Aorta (tissue), 5 donors: ENCODE measurements around the gene CCDC152. TPM values are rescaled to one million over a fixed set of nuclear protein-coding genes. Genes with fewer than 3 reads are reported as not detected.

Experiments
- ATAC-seq: fragments of 200-7000 bp; cut with Tn5 transposase; one replicate; pipeline ENCODE4 v1.9.1; 2022; ENCODE audit warnings: moderate library complexity; ENCODE audit not compliant: low FRiP score
- DNase-seq, 2 donors: peaks; one replicate each; pipeline ENCODE4 v3.0.0-alpha.2; 2020
- H3K27ac ChIP-seq, 2 donors: one replicate each; pipeline ENCODE4 v1.5.1; 2013; ENCODE audit warnings: low read length in 2 of 2, mild to moderate bottlenecking in 2 of 2, moderate library complexity in 2 of 2, control low read depth in 1 of 2, inconsistent platforms in 1 of 2, low read depth in 1 of 2
- H3K27me3 ChIP-seq, 2 donors: one replicate each; pipeline ENCODE4 v1.6.1; 2013; ENCODE audit warnings: control low read depth in 1 of 2, low read length in 1 of 2, mild to moderate bottlenecking in 1 of 2, moderate library complexity in 1 of 2; ENCODE audit not compliant: insufficient read depth in 2 of 2, control insufficient read depth in 1 of 2
- H3K36me3 ChIP-seq, 2 donors: one replicate each; pipeline ENCODE4 v1.6.1; 2013; ENCODE audit warnings: control low read depth in 1 of 2, low read length in 1 of 2, mild to moderate bottlenecking in 1 of 2; ENCODE audit not compliant: insufficient read depth in 2 of 2, control insufficient read depth in 1 of 2
- H3K4me1 ChIP-seq, 2 donors: one replicate each; pipeline ENCODE4 v1.6.1; 2013; ENCODE audit warnings: low read length in 2 of 2, control low read depth in 1 of 2, mild to moderate bottlenecking in 1 of 2, moderate library complexity in 1 of 2; ENCODE audit not compliant: insufficient read depth in 2 of 2, control insufficient read depth in 1 of 2
- H3K4me3 ChIP-seq, 2 donors: one replicate each; pipeline ENCODE4 v1.5.1; 2013; ENCODE audit warnings: low read length in 2 of 2, control low read depth in 1 of 2, mild to moderate bottlenecking in 1 of 2
- H3K9me3 ChIP-seq: one replicate; pipeline ENCODE4 v1.6.1; 2013; ENCODE audit warnings: mild to moderate bottlenecking, low read length; ENCODE audit not compliant: control insufficient read depth
- WGBS, 2 donors: extraction: QIAGEN DNeasy Blood & Tissue Kit; methylation state at CpG; one replicate each; pipeline ENCODE4 v1.1.7; 2013; 5-methylcytosine and 5-hydroxymethylcytosine counted together
- intact Hi-C, 2 donors: fragments of 100-400 bp; cut with DNase I; formaldehyde crosslinking; loops; one replicate each; pipeline versions ENCODE4 v1.14.2 to v1.15.0; 2022
- polyA plus RNA-seq, 2 donors: library from polyadenylated mRNA; stranded (reverse); fragments of 200-250 nt; gene quantifications; one replicate each; pipeline ENCODE4 v1.2.3, GENCODE V29; 2013
- total RNA-seq, 2 donors: library from RNA; stranded (reverse); fragmentation: NEBNext Ultra II Directional; extraction: Animal tissue kit (Norgen Biotek cat#: 25700); gene quantifications; one replicate each; pipeline ENCODE4 v1.2.1, GENCODE V29; 2021
- donor health status: healthy with polysubstance abuse.
- donor health status: Bipolar disorder and iron deficiency.
- donor health status: DM: no; HTN: no; CAD: no.
- donor health status: DM: no; HTN: no; CAD: no.
- donor health status: DM: yes; HTN: yes; CAD: no.

The CCDC152 gene
- total and polyA plus RNA-seq, 4 donors = 0.78 to 3.5 (median 1.5) TPM

DNA sequence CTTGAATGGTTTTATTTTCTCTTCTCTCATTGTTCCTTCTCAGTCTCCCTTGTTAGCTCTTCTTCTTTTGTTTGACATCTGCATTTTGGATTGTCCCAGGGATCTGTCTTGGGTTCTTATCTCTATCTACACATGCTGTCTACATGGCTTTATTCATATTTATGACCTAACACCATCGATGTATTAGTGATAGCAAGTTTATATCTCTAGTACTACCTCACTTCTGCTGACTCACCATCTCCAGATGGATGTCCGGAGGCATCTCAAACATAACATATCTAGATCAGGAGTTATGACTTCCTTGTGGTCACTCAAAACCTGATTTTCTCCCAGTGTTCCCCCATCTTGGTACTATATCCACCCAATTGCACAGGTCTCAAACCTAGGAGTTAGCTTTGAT is 74.3 kb downstream of the CCDC152 start:
- Histone ChIP-seq H3K4me1 (no peaks in the 10 kb centered on the region), H3K27me3 (no peaks in the 10 kb centered on the region), H3K36me3 (no peaks in the 10 kb centered on the region), H3K4me3 (no peak overlapping the region), H3K27ac (no peak overlapping the region), H3K9me3 (no peaks in the 10 kb centered on the region)
- ATAC-seq (no peak), DNase-seq (no peak)
- WGBS, 2 donors = 83% methylated on average over 2 of the region's 2 CpGs
- intact Hi-C loops = no loop called here

DNA sequence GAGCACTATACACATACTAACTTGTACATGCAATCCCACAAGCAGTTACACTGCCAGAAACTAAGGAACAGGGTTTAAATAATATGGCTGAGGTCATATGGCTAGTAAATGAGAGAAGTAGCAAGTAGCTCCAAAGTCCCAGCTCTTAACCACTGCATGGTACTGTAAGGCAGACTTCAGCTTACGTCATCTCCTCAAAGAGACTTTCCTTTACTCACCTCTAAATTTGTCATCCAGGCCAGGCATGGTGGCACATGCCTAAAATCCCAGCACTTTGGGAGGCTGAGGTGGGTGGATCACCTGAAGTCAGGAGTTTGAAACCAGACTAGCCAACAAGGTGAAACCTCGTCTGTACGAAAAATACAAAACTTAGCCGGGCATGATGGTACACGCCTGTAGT is 75.4 kb downstream of the CCDC152 start:
- 96 to 99% methylated on average over 5 of the region's 5 CpGs for WGBS, 2 donors
- intact Hi-C loops = no loop called here

DNA sequence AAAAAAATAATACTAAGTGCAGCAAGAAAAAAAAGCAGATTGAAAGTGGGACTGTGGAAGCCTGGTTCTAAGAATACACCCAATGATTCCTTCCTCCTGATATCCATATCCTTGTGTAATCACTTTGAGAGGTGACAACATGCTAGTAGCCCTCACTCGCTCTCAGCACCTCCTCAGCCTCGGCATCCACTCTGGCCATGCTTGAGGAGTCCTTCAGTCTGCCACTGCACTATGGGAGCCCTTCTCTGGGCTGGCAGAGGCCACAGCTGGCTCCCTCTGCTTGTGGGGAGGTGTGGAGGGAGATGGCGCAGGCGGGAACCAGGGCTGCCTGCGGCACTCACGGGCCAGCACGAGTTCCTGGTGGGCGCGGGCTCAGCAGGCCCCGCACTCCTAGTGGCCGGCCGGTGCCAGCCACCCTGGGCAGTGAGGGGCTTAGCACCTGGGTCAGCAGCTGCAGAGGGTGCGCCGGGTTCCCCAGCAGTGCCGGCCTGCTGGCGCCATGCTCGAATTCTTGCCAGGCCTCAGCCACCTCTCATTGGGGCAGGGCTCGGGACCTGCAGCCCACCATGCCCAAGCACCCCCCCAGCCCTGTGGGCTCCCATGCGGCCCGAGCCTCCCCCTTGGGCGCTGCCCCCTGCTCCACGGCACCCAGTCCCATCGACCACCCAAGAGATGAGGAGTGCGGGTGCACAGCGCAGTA is 79.6 kb downstream of the CCDC152 start:
- 96 to 100% methylated on average over 23 to 25 of the region's 25 CpGs for WGBS, 2 donors
- no peaks in the 10 kb centered on the region for H3K9me3 ChIP-seq
- ATAC-seq = no peak
- no peaks in the 10 kb centered on the region for H3K36me3 ChIP-seq
- DNase-seq = no peak
- no peaks in the 10 kb centered on the region for H3K27me3 ChIP-seq
- no peaks in the 10 kb centered on the region for H3K4me1 ChIP-seq
- no peak overlapping the region for H3K4me3 ChIP-seq
- no peak overlapping the region for H3K27ac ChIP-seq
- intact Hi-C loops = no loop called here

More for the DNA sequence above, 75.4 kb downstream of the CCDC152 start:
- H3K27ac ChIP-seq = no peak overlapping the region
- no peaks in the 10 kb centered on the region for H3K9me3 ChIP-seq
- DNase-seq (no peak), ATAC-seq (no peak)
- H3K4me3 ChIP-seq = no peak overlapping the region
- no peaks in the 10 kb centered on the region for H3K4me1 ChIP-seq
- H3K36me3 ChIP-seq = no peaks in the 10 kb centered on the region
- H3K27me3 ChIP-seq = no peaks in the 10 kb centered on the region

DNA sequence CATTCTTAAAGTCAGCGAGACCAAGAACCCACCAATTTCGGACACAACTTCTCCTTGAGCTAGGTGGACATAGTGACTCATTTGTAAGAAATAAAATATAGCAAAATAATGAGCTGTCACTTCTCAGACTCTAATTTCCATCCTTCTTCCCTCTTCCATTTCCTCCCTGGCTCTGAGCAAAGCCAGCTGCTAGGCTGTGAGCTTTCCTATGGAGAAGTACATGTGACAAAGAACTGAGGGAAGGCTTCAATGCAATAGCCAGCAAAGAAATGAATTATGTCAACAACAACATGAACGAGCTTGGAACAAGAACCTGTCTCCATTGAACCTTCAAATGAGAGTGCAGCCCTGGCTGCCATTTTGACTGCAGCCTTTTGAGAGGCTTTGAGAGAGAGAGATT is 81.0 kb downstream of the CCDC152 start:
- WGBS, 2 donors = 85 to 87% methylated on average over 3 of the region's 3 CpGs
- Histone ChIP-seq H3K4me1 (no peaks in the 10 kb centered on the region), H3K27me3 (no peaks in the 10 kb centered on the region), H3K9me3 (no peaks in the 10 kb centered on the region), H3K4me3 (no peak overlapping the region), H3K27ac (no peak overlapping the region), H3K36me3 (no peaks in the 10 kb centered on the region)
- no peak for DNase-seq
- intact Hi-C loops = no loop called here
- no peak for ATAC-seq

DNA sequence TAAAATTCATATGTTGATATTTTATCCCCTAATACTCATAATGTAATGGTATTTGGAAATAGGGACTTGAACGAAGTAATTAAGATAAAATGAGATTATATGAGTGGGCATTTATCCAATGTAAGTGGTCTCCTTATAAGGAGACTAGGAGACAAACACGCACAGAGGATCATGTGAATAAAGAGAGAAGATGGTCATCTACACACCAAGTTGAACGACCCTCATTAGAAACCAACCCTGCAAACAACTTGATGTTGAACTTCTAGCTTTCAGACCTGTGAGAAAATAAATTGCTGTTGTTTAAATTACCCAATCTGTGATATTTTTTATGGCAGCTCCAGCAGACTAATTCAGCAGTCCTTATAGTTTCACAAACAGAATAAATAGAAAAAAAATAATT is 82.6 kb downstream of the CCDC152 start:
- 85 to 86% methylated on average over 3 of the region's 3 CpGs for WGBS, 2 donors
- Histone ChIP-seq H3K27ac (no peak overlapping the region), H3K4me1 (no peaks in the 10 kb centered on the region)

DNA sequence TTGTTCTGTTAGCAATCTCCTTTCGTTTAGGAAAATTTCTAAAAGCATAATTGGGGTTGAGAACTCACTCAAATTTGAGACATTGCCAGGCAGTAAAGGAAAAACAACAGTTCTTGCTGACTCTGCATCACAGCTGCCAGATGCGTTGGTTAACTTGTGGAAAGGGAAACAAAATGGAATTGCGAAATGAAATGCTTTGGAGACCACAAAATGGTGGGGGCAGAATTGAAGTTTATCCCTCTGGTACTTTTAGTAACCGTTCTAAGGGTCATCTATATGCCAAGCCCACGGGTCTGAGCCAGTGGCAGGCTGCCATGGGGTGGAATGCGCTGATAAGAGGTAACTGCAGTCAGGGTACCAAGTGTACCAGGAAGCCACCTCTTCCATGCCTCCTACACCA is 83.7 kb downstream of the CCDC152 start:
- no peaks in the 10 kb centered on the region for H3K9me3 ChIP-seq
- no peaks in the 10 kb centered on the region for H3K4me1 ChIP-seq
- 2 to 6% methylated on average over 6 of the region's 6 CpGs for WGBS, 2 donors
- H3K27ac ChIP-seq = peak overlapping the region in 1 of 2 donors; percentile 28
- H3K4me3 ChIP-seq = no peak overlapping the region
- no peaks in the 10 kb centered on the region for H3K27me3 ChIP-seq
- peak; percentile 79 for ATAC-seq
- intact Hi-C loops = no loop called here
- DNase-seq = peak in 1 of 2 donors; percentile 83
- H3K36me3 ChIP-seq = no peaks in the 10 kb centered on the region

More for the DNA sequence above, 82.6 kb downstream of the CCDC152 start:
- DNase-seq = no peak
- no peaks in the 10 kb centered on the region for H3K27me3 ChIP-seq
- intact Hi-C loops = no loop called here
- no peaks in the 10 kb centered on the region for H3K36me3 ChIP-seq
- H3K9me3 ChIP-seq = no peaks in the 10 kb centered on the region
- H3K4me3 ChIP-seq = no peak overlapping the region
- ATAC-seq = no peak

DNA sequence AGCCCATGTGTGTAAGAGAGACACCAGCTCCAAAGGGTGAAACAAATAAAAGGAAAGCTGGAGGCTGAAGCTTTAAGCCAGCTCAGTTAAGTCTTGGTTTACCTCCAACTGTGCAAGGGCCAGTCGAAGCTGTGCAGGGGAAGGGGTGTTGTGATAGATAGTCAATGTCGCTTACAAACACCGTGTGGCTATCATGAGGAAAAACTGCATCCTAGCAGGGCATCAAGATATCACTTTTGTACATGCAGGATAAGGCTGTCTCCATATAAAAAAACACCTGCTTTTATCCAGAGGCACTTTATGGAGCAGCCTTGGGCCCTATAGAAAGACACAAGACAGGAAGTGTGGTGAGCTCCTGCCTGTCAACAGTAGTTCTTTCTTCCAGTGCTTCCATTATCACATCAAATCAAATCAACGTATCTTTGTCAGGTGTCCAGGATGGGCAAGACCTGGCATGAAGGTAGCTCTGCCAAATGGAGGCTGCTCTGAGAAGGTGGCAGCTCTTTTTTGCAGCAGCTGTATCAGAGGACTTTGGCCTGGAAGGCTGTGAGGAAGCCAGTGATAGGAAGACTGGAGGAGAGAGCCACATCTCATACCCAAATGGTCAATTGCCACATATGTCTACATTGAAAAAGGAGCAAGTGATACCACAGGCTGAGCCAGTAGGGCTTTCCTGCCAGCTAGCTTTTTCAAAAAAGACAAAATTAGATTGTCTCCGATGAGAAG is 84.4 kb downstream of the CCDC152 start:
- intact Hi-C loops = no loop called here
- ATAC-seq (peak; percentile 34), DNase-seq (no peak)
- H3K27me3 ChIP-seq = no peaks in the 10 kb centered on the region
- H3K36me3 ChIP-seq = no peaks in the 10 kb centered on the region
- no peaks in the 10 kb centered on the region for H3K4me1 ChIP-seq
- H3K4me3 ChIP-seq = no peak overlapping the region
- no peaks in the 10 kb centered on the region for H3K9me3 ChIP-seq
- H3K27ac ChIP-seq = no peak overlapping the region
- 77% methylated on average over 5 of the region's 5 CpGs for WGBS, 2 donors

DNA sequence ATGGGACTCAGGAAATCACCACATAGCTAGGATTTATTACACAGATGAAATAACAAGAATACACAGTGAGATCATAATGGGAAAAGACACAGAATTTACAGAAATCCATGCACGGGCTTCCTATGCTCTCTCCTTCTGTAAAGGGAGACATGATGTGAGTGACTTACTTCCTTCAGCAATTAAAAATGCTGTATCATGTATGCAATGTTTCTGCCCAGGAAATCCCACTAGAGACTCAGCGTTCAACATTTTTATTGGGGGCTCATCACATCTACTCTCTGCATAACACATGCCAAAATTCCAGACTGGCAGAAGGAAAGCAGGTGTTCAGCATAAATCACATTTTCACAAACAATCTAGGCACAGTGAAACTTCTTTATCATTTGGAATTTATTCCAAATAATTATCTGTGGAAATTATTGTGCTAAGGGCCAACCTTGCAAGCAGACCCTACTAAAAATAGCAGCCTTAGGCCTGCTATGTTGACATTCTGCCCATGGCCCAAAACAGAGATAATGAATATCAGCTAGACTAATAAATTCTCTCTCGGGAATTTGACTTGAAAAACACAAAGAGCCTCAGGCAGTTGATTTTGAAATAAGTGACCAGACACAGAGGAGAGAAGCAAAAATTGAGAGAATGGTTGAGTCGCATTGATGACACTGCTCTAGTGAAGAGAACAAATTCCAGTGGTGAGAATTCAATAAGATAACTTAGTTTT is 86.5 kb downstream of the CCDC152 start:
- DNase-seq (no peak), ATAC-seq (peak; percentile 74)
- Histone ChIP-seq H3K36me3 (no peaks in the 10 kb centered on the region), H3K4me1 (no peaks in the 10 kb centered on the region), H3K4me3 (no peak overlapping the region), H3K27me3 (no peaks in the 10 kb centered on the region), H3K9me3 (no peaks in the 10 kb centered on the region), H3K27ac (no peak overlapping the region)
- intact Hi-C loops = no loop called here
- 27 to 37% methylated on average over 4 of the region's 4 CpGs for WGBS, 2 donors
